Activated B cell treated with CpG ODN at 0.5 μM for 24 hours (primary cell): ENCODE results near the gene COQ3. TPM values are rescaled to one million over a fixed set of nuclear protein-coding genes. Genes with fewer than 3 reads are reported as not detected.

Experiments used
- ATAC-seq: fragments of 200-7000 bp; cut with Tn5 transposase; one replicate; pipeline ENCODE4 v1.10.0; 2021; ENCODE audit warnings: low read depth, mild to moderate bottlenecking, moderate library complexity
- CTCF ChIA-PET: fragments of 350-600 bp; sonication (Branson Sonifier 250); formaldehyde crosslinking; loops from one replicate; lab custom pipeline; 2021; ENCODE audit warnings: antibody characterized with exemption; lab: Charles Lee
- POLR2A ChIA-PET: fragments of 350-600 bp; sonication (Branson Sonifier 250); formaldehyde crosslinking; loops from one replicate; lab custom pipeline; 2021; ENCODE audit warnings: antibody characterized with exemption; lab: Charles Lee
- DNase-seq: peaks from one replicate; pipeline ENCODE4 v3.0.0; 2022
- H3K27ac Mint-ChIP-seq: one replicate; pipeline ENCODE4 v1.8.0; 2020; ENCODE audit warnings: mixed read lengths
- H3K27me3 Mint-ChIP-seq: one replicate; pipeline ENCODE4 v1.8.0; 2021; ENCODE audit warnings: mixed read lengths
- H3K36me3 Mint-ChIP-seq: one replicate; pipeline ENCODE4 v1.8.0; 2021; ENCODE audit warnings: low read depth, mixed read lengths
- H3K4me1 Mint-ChIP-seq: one replicate; pipeline ENCODE4 v1.8.0; 2021; ENCODE audit warnings: mixed read lengths
- H3K4me3 Mint-ChIP-seq: one replicate; pipeline ENCODE4 v1.8.0; 2020; ENCODE audit warnings: mild to moderate bottlenecking, mixed read lengths
- H3K9me3 Mint-ChIP-seq: one replicate; pipeline ENCODE4 v1.8.0; 2020; ENCODE audit warnings: mixed read lengths
- intact Hi-C: fragments of 100-400 bp; cut with micrococcal nuclease; formaldehyde crosslinking; loops from one replicate; pipeline ENCODE4 v1.15.1; 2024
- total RNA-seq: library from RNA; stranded (reverse); gene quantifications from 2 replicates; pipeline ENCODE4 v1.2.3, GENCODE V29; 2022
- TF ChIP-seq, protein P1 (sequence below): fragments of 200-600 bp; IDR thresholded peaks from one replicate; pipeline ENCODE4 v1.8.0; 2022; ENCODE audit warnings: antibody characterized with exemption, mild to moderate bottlenecking

COQ3 gene
- 4.8 and 5.6 TPM in 2 replicates for total RNA-seq

DNA sequence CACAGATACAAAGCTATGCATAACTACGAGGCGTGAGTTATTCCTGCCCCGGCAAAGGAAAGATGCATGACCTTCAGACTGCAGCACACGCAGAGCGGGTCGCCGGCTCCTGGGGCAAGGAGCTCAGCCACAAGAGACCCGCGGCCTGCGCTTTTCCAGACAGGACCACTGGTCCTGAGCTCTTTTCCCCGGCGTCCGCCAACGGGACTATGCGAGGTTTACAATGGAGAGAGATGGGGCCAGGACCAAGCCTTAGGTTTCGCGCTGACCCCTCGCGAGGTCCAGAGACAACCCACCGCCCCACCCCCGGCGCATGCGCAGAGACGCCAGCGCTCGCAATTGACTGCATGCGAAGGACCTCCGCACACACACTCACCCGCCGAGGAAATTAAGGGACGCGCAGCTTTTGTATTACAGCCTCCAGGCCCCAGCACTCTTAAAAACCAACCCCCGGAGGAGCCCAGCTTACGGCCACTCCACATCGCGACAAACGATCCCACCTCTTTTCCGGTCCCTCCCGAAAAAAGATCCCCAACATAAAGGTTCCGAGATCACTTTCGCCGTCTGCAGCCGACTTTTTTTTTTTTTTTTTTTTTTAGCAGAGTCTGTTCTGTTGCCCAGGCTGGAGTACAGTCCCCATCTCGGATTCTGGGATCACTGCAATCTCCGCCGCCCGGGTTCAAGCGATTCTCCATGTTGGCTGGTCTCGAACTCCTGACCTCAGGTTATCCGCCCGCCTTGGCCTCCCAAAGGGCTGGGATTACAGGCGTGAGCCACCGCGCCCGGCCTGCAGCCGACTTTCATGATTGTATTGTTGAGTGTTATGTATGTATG is at the start of gene COQ3:
COQ3 (minus strand) TSS at position 498 of the 834 bp plus-strand sequence; CDS start at position 482, 16 bp downstream.
- H3K36me3 Mint-ChIP-seq: peaks cover 22% of the 10 kb centered on the region

GRCh38 chr6:99434702-99435530 is 40.9 kb upstream of the COQ3 start:
- peak; percentile 79 for ATAC-seq
- no peak for DNase-seq
- CTCF ChIA-PET: interaction anchor here (1.0 to 3.1 kb wide), 3 partner anchors 33 to 312 kb away, joined by 3 to 16 read pairs (median 4); no protein-coding TSS in a partner anchor
- H3K4me3 Mint-ChIP-seq: no peak overlapping the region
- H3K4me1 Mint-ChIP-seq: peaks cover 3% of the 10 kb centered on the region
- no peak overlapping the region for H3K27ac Mint-ChIP-seq
- peaks cover 41% of the 10 kb centered on the region for H3K36me3 Mint-ChIP-seq
- no peaks in the 10 kb centered on the region for H3K9me3 Mint-ChIP-seq
- intact Hi-C loops: loop anchor here (1.0 to 2.0 kb wide), 2 partner anchors 14 to 311 kb away; no protein-coding TSS in a partner anchor
- POLR2A ChIA-PET: no interaction called here
- no peaks in the 10 kb centered on the region for H3K27me3 Mint-ChIP-seq
- TF ChIP-seq, protein P1, sequence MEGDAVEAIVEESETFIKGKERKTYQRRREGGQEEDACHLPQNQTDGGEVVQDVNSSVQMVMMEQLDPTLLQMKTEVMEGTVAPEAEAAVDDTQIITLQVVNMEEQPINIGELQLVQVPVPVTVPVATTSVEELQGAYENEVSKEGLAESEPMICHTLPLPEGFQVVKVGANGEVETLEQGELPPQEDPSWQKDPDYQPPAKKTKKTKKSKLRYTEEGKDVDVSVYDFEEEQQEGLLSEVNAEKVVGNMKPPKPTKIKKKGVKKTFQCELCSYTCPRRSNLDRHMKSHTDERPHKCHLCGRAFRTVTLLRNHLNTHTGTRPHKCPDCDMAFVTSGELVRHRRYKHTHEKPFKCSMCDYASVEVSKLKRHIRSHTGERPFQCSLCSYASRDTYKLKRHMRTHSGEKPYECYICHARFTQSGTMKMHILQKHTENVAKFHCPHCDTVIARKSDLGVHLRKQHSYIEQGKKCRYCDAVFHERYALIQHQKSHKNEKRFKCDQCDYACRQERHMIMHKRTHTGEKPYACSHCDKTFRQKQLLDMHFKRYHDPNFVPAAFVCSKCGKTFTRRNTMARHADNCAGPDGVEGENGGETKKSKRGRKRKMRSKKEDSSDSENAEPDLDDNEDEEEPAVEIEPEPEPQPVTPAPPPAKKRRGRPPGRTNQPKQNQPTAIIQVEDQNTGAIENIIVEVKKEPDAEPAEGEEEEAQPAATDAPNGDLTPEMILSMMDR: no peak

More for the DNA sequence above, at the start of gene COQ3:
- POLR2A ChIA-PET: interaction anchor here (0.6 to 1.6 kb wide), 14 partner anchors 24 to 1488 kb away, joined by 3 to 34 read pairs (median 4); partner anchors contain the start of genes ASCC3, CCNC, PNISR and USP45
- peak; percentile 79 for ATAC-seq
- H3K9me3 Mint-ChIP-seq: no peaks in the 10 kb centered on the region
- peak within 1 kb of the TSS; percentile 97 for H3K4me3 Mint-ChIP-seq
- intact Hi-C loops: loop anchor here (1.0 to 10.0 kb wide), 2 partner anchors 31 to 59 kb away; partner anchors contain the start of gene PNISR
- peak; percentile 71 for DNase-seq
- TF ChIP-seq, protein P1: no peak
- peaks cover 13% of the 10 kb centered on the region for H3K4me1 Mint-ChIP-seq
- CTCF ChIA-PET: interaction anchor here (0.5 to 1.5 kb wide), 2 partner anchors 64 to 465 kb away, joined by 3 to 11 read pairs; no protein-coding TSS in a partner anchor
- H3K27ac Mint-ChIP-seq: peak within 1 kb of the TSS; percentile 89
- no peaks in the 10 kb centered on the region for H3K27me3 Mint-ChIP-seq

DNA sequence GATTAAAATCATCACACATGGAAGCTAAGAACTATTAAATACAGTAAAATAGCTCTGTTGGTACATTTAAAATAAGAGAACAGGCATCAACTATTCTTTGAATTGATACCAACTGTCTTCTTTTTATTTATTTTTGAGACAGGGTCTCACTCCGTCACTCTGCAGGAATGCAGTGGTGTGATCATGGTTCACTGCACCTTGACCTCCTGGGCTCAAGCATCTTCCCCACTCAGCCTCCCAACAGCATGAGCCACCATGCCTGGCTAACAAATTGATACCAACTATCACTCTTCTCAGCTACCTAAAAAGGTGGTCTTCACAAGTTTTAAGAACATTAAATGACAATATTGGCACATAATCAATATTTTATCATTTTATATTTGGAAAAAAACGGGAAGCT is 38.9 kb upstream of the COQ3 start:
- TF ChIP-seq, protein P1: no peak
- intact Hi-C loops: no loop called here
- Mint-ChIP-seq H3K27ac (no peak overlapping the region), H3K36me3 (peaks cover 29% of the 10 kb centered on the region), H3K4me3 (no peak overlapping the region), H3K4me1 (peaks cover 3% of the 10 kb centered on the region), H3K9me3 (no peaks in the 10 kb centered on the region), H3K27me3 (no peaks in the 10 kb centered on the region)
- CTCF ChIA-PET: interaction anchor here (1.2 to 3.1 kb wide), 3 partner anchors 8 to 314 kb away, joined by 3 to 16 read pairs (median 4); partner anchors contain the start of gene PNISR
- DNase-seq (no peak), ATAC-seq (no peak)
- POLR2A ChIA-PET: interaction anchor here (0.6 kb wide), 1 partner anchor 83 kb away, joined by 6 read pairs; no protein-coding TSS in a partner anchor

GRCh38 chr6:99431901-99432300 is 37.9 kb upstream of the COQ3 start:
- DNase-seq: no peak
- ChIA-PET CTCF (no interaction called here), POLR2A (no interaction called here)
- H3K4me1 Mint-ChIP-seq: peaks cover 8% of the 10 kb centered on the region
- H3K27ac Mint-ChIP-seq: no peak overlapping the region
- H3K36me3 Mint-ChIP-seq: peaks cover 28% of the 10 kb centered on the region
- ATAC-seq: no peak
- no peaks in the 10 kb centered on the region for H3K27me3 Mint-ChIP-seq
- TF ChIP-seq, protein P1: no peak
- intact Hi-C loops: no loop called here
- no peak overlapping the region for H3K4me3 Mint-ChIP-seq
- no peaks in the 10 kb centered on the region for H3K9me3 Mint-ChIP-seq
